OCI-LY7 (cell line): ENCODE measurements around the gene C2orf66. TPM values are rescaled to one million over a fixed set of nuclear protein-coding genes. Genes with fewer than 3 reads are reported as not detected.

Experiments used
- BruUV-seq: library from RNA; stranded (reverse); fragments of 400-500 nt; replicated peaks from 2 replicates; lab custom pipeline; 2021; lab: Mats Ljungman, UMichigan
- CTCF ChIA-PET: fragments of 300-600 bp; sonication (Branson Sonifier 250); formaldehyde crosslinking; loops from one replicate; lab custom pipeline; 2022; ENCODE audit warnings: antibody characterized with exemption; ENCODE audit not compliant: unreplicated experiment; lab: Charles Lee
- POLR2A ChIA-PET: fragments of 300-600 bp; sonication (Branson Sonifier 250); formaldehyde crosslinking; loops from one replicate; lab custom pipeline; 2022; ENCODE audit warnings: antibody characterized with exemption; lab: Charles Lee
- DNase-seq: peaks from one replicate; pipeline ENCODE4 v3.0.0-alpha.2; 2015; ENCODE audit warnings: low spot score
- H2AFZ ChIP-seq: fragments of 200-600 bp; sonication (generic), shearing (Covaris generic); 2 replicates; pipeline ENCODE4 v1.6.1; 2014; ENCODE audit warnings: mild to moderate bottlenecking, antibody characterized with exemption, low read length, moderate library complexity
- H3K27ac ChIP-seq: fragments of 200-600 bp; sonication (generic); 2 replicates; pipeline ENCODE4 v1.5.1; 2014; ENCODE audit warnings: mixed run types, low read depth, mild to moderate bottlenecking, moderate library complexity, low read length, inconsistent platforms; ENCODE audit not compliant: poor library complexity, severe bottlenecking
- H3K36me3 ChIP-seq: fragments of 200-600 bp; sonication (generic); 2 replicates; pipeline ENCODE4 v1.6.1; 2014; ENCODE audit warnings: mild to moderate bottlenecking, antibody characterized with exemption, low read length, moderate library complexity, mixed read lengths; ENCODE audit not compliant: insufficient read depth
- H3K4me1 ChIP-seq: fragments of 200-600 bp; sonication (generic); 2 replicates; pipeline ENCODE4 v1.5.1; 2014; ENCODE audit warnings: mild to moderate bottlenecking, low read length; ENCODE audit not compliant: insufficient read depth, poor library complexity, severe bottlenecking
- H3K4me2 ChIP-seq: fragments of 200-600 bp; sonication (generic); 2 replicates; pipeline ENCODE4 v1.6.1; 2014; ENCODE audit warnings: mild to moderate bottlenecking, low read length
- H3K4me3 ChIP-seq: fragments of 200-600 bp; sonication (generic); 2 replicates; pipeline ENCODE4 v1.5.1; 2014; ENCODE audit warnings: mild to moderate bottlenecking, low read depth, low read length; ENCODE audit not compliant: poor library complexity, severe bottlenecking
- H3K79me2 ChIP-seq: fragments of 200-600 bp; sonication (generic); 2 replicates; pipeline ENCODE4 v1.6.1; 2016; ENCODE audit warnings: low read depth, mild to moderate bottlenecking, low read length, moderate library complexity, mixed read lengths; ENCODE audit not compliant: insufficient read depth
- H3K9me2 ChIP-seq: fragments of 200-600 bp; sonication (generic); 2 replicates; pipeline ENCODE4 v1.6.1; 2016; ENCODE audit warnings: mild to moderate bottlenecking, low read length, mixed read lengths; ENCODE audit not compliant: insufficient read depth
- H3K9me3 ChIP-seq: fragments of 200-600 bp; sonication (generic); 2 replicates; pipeline ENCODE4 v1.6.1; 2014; ENCODE audit warnings: mild to moderate bottlenecking, mixed run types, low read length, mixed read lengths
- H4K20me1 ChIP-seq: fragments of 200-600 bp; sonication (generic); 2 replicates; pipeline ENCODE4 v1.6.1; 2014; ENCODE audit warnings: mild to moderate bottlenecking, antibody characterized with exemption, low read length, moderate library complexity, mixed read lengths; ENCODE audit not compliant: insufficient read depth
- EZH2phosphoT487 ChIP-seq: fragments of 200-600 bp; sonication (generic); IDR thresholded peaks from 2 replicates; pipeline ENCODE4 v1.6.1; 2018; ENCODE audit warnings: low read depth, borderline replicate concordance, mild to moderate bottlenecking, mixed run types, antibody characterized with exemption, low read length, moderate library complexity, mixed read lengths
- intact Hi-C: fragments of 100-400 bp; cut with micrococcal nuclease; formaldehyde crosslinking; loops from one replicate; pipeline ENCODE4 v1.10.0; 2022; ENCODE audit not compliant: unreplicated experiment
- total RNA-seq, 2 experiments: library from RNA; depleted of rRNA in 1 of 2; stranded (reverse); fragments of >200 nt in 1 of 2; shearing (Covaris generic) in 1 of 2; gene quantifications; 2 replicates each; pipeline ENCODE4 v1.2.3, GENCODE V29; 2014 to 2022
- TF ChIP-seq, protein P1 (sequence below): fragments of 200-600 bp; sonication (generic); conservative IDR thresholded peaks from 2 replicates; pipeline ENCODE4 v1.5.1; 2014; ENCODE audit warnings: mild to moderate bottlenecking, antibody characterized with exemption, low read length, moderate library complexity, mixed read lengths

The C2orf66 gene
- total RNA-seq, 2 experiments from 2014 or later: not detected

DNA sequence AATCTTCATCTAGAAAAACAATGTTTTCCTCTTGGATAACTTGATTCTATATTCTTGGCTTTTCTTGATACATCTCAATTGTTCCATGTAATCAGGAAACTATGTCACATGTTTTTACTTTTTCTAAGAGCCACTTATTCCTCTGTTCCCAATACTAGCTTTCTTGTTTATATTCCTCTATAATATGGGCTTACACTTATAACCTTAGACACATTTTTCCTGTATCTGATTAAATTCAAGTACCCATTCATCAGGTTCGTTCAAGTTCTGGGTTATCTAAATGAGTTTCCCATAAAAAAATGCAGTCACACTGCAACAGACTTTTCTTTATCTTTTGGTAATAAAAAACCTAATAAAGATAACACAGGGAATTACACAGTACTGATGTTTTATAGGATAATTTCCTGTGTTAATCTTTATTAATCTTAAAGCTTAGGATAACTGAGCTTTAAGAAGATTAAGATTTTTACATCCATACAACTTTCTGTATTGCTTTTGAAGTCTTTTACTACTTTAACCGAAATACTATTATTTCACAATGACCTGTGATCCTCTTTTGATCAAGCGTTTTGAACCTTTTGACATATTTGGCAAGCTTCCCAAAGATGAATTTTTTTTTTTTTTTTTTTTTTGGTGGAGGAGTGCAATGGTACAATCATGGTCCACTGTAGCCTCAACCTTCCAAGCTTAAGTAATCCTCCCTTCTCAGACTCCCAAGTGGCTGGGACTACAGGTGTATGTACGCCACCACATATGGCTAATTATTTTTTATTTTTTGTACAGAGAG lies 44.3 kb upstream of the C2orf66 start:
- CTCF ChIA-PET: no interaction called here

GRCh38 chr2:196851088-196851487 lies 41.9 kb upstream of the C2orf66 start:
- Histone ChIP-seq H3K36me3 (no peaks in the 10 kb centered on the region), H3K4me2 (no peak overlapping the region), H3K27ac (no peak overlapping the region), H4K20me1 (no peaks in the 10 kb centered on the region), H3K9me2 (no peaks in the 10 kb centered on the region), H2AFZ (no peak overlapping the region), H3K4me1 (no peaks in the 10 kb centered on the region), H3K9me3 (no peaks in the 10 kb centered on the region), H3K79me2 (no peaks in the 10 kb centered on the region), H3K4me3 (no peak overlapping the region)
- no peak for TF ChIP-seq EZH2phosphoT487
- TF ChIP-seq, protein P1, sequence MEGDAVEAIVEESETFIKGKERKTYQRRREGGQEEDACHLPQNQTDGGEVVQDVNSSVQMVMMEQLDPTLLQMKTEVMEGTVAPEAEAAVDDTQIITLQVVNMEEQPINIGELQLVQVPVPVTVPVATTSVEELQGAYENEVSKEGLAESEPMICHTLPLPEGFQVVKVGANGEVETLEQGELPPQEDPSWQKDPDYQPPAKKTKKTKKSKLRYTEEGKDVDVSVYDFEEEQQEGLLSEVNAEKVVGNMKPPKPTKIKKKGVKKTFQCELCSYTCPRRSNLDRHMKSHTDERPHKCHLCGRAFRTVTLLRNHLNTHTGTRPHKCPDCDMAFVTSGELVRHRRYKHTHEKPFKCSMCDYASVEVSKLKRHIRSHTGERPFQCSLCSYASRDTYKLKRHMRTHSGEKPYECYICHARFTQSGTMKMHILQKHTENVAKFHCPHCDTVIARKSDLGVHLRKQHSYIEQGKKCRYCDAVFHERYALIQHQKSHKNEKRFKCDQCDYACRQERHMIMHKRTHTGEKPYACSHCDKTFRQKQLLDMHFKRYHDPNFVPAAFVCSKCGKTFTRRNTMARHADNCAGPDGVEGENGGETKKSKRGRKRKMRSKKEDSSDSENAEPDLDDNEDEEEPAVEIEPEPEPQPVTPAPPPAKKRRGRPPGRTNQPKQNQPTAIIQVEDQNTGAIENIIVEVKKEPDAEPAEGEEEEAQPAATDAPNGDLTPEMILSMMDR: no peak
- BruUV-seq: no TSS peak
- CTCF ChIA-PET: no interaction called here
- intact Hi-C loops: no loop called here
- POLR2A ChIA-PET: no interaction called here
- no peak for DNase-seq

More for the DNA sequence above, 44.3 kb upstream of the C2orf66 start:
- BruUV-seq: no TSS peak
- no peak overlapping the region for H3K4me3 ChIP-seq
- intact Hi-C loops: no loop called here
- H3K4me2 ChIP-seq: no peak overlapping the region
- no peaks in the 10 kb centered on the region for H4K20me1 ChIP-seq
- POLR2A ChIA-PET: interaction anchor here (0.5 to 1.0 kb wide), 4 partner anchors 47 to 1834 kb away, joined by 4 to 7 read pairs (median 6); no protein-coding TSS in a partner anchor
- H3K79me2 ChIP-seq: no peaks in the 10 kb centered on the region
- H3K27ac ChIP-seq: no peak overlapping the region
- H2AFZ ChIP-seq: no peak overlapping the region
- H3K4me1 ChIP-seq: no peaks in the 10 kb centered on the region
- H3K9me3 ChIP-seq: no peaks in the 10 kb centered on the region
- H3K36me3 ChIP-seq: no peaks in the 10 kb centered on the region
- no peaks in the 10 kb centered on the region for H3K9me2 ChIP-seq
- TF ChIP-seq, protein P1: no peak
- TF ChIP-seq EZH2phosphoT487: no peak
- no peak for DNase-seq

DNA sequence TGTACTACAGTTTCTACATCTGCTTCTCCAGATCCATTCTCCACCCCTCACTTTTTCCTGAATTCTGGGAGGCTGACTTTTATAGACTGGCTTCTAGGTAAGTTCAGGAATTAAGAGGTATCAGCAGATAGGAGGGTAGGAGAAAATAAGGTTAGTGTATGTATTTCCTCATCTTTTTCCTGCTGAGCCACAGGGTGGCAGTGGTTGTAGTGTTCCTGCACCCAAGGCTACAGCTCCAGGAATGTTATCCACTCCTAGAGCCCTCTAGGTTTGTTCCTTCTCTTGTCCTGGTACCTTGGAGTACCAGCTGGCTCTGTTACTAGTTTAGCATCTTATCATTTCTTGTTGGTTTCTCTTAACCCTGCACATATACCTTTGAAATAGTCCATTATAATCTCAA lies 40.7 kb upstream of the C2orf66 start:
- ChIA-PET CTCF (no interaction called here), POLR2A (no interaction called here)
- intact Hi-C loops: no loop called here
- Histone ChIP-seq H3K9me2 (no peaks in the 10 kb centered on the region), H3K79me2 (no peaks in the 10 kb centered on the region), H4K20me1 (no peaks in the 10 kb centered on the region), H3K4me1 (no peaks in the 10 kb centered on the region), H3K4me3 (no peak overlapping the region), H3K9me3 (no peaks in the 10 kb centered on the region), H3K36me3 (no peaks in the 10 kb centered on the region), H3K27ac (no peak overlapping the region), H3K4me2 (no peak overlapping the region), H2AFZ (no peak overlapping the region)
- TF ChIP-seq, protein P1: peak; percentile 62
- TF ChIP-seq EZH2phosphoT487: no peak
- no TSS peak for BruUV-seq
- peak; percentile 7 for DNase-seq
